Epithelial cell of umbilical artery (primary cell): ENCODE measurements around the gene PRR19. TPM values are rescaled to one million over a fixed set of nuclear protein-coding genes. Genes with fewer than 3 reads are reported as not detected.

Source experiments
- total RNA-seq: library from RNA; depleted of rRNA; stranded (reverse); fragments of >200 nt; gene quantifications from 2 replicates; pipeline ENCODE4 v1.2.3, GENCODE V29; 2014

Gene PRR19, protein sequence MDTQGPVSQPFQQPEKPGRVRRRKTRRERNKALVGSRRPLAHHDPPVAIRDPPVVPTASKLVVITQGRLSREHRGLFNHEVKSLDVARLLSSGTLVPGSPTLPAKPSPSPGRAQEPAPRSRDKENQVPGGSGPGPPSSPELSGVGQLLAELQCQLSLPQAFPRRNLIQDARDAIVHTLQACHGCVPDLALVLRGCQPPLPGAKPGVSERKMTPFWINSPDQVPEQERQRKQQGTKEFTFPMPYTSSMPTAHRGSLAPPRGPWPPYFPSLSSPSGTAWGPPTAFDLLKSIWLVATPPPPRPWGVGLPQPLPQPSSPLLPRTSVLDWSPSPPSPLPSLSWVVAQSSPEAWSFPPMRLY
- not detected in 2 replicates for total RNA-seq

DNA sequence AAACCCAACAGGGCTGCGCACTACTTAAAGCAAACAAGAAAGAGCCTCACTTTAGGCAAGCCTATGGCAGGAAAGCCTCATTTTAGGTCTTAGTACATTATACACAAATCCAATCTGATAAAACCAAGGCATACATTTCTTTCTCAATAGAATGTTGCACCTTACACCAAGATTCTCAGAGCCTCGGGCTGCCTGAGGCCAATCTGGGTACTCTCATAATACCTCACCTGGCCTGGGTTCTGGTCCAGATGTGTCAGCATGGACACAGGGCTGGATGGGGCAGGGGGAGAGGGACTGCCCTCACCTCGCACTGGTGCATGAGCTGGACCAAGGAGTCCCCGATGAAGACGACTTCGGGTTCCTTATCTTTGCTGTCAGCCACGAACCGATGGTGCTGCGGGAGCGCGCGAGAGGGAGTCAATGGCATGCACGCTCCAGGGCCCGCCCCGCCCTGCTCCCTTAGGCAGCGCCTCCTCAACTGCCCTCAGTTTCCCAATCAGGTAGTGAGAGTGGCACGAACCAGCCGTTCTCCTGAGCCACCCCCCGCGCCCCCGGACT is at the start of gene PRR19:
TSS of gene PRR19 (plus strand) at position 487 of the 558 bp plus-strand sequence. CDS start 7,453 bp downstream, outside the sequence.

DNA sequence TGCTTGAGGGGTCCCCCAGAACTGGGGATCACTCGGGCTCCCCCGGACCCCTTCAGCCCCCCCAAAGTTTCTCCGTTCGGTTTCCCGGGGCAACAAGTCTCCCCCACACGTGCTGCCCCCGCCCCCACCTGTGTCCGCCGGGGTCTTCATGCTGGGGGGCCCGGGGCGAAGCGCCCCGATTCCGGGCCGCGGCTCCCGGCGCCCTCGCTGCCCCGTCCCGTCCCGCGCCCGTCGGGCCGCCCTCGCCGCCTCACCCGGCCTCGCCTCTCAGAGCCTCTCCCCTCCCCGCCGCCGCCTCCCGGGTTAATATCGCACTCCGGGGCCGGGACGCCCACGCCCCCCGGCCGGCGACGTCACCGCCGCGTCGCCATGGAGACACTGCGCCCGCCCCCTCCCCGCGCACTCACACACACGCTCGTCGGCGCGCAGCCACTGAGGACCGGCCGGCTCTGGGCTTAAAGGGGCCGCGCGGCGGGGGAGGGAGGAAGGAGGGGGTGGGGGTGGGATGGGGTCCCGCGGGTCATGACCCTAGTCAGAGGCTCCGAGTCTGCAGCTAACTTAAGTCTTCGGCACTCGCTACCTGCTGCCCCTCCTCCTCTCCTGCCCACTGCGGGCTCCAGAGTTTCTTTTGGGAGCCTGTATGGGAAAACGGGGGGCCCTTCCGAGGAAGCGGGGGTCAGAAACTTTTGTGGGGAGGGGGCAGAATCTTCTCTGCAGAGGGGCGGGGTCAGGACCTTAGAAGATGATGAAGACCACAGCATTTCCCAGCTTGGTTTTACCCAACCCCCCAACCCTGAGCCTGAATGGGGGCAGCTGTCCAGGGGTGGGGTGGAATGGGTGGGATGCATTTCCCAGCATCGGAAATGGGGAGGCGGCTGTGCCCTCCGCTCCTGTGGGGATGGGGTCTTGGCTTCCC is 46.8 kb upstream of the PRR19 start, which contains the start of gene ERF:
TSS of gene ERF (minus strand) at position 279 of the 916 bp plus-strand sequence. CDS start at position 150, 129 bp downstream.

DNA sequence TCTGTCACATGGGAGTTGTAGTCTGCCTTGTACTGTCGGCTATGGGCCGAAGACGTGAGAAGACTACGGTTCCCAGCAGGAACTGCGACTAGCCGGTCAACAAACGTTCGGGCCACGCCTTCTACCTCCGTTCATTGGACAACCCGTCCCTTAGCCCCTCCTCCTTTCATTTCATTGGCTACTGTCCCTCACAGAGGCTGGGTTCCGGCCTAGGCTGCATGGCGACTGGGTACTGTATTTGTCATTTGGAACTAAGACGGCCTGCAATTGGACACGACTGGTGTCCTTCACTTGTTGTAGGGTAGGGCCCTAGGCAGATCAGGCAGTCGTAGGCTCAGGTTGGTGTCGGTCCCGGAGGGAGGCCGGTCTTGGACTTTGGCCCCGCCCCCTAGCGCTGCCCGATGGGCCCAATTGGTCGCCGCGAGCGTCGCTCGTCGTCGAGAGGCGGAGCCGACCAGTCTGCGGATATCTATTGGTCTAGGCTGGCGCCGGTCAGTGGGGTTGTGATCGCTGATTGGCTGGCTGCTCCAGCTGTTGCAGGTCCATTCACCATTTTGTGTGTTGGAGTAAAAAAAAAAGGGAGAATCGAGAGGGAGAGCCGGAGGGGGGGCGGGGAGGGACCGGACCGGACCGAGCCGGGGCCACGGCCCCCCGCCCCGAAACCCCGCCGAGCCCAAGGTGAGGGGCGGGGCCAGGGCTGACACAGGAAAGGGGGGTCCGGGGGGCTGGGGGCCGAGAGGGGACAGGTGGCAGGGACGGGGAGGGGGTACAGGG is 33.0 kb upstream of the PRR19 start, which contains the start of gene CIC:
TSS of gene CIC (plus strand) at position 549 of the 774 bp plus-strand sequence. CDS start 2,532 bp downstream, outside the sequence.

DNA sequence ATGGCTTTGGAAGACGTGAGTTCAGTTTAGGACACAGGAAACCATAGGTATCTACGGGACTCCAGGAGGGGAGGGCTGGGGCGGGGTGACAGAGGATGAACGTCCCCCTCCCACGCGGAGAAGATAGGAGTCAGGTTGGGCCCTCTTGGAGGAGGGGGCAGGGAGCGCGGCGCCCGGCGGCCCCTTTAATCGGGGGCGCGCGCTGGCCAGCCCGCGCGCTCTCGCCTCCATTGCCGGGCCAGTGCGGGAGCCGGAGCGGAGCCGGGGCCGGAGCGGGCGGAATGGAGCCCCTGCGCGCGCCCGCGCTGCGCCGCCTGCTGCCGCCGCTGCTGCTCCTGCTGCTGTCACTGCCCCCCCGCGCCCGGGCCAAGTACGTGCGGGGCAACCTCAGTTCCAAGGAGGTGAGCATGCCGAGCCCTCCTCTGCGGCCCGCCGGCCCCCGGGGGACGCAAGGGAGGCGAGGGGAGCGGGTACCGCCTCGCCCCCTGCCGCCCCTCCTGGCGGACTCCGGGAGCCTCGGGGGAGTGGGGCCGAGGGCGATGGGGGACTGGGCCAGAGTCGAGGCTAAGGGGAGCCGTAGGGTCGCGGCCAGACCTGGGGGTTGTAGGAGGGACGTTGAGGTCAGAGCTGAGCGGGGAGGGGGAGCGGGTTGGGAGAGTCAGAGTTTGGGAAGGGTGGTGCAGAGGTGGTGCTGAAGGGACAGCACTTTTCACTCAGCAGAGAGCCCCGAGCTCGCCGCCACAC is 11.3 kb downstream of the PRR19 start, which contains the start of gene TMEM145:
TSS of gene TMEM145 (plus strand) at position 214 of the 744 bp plus-strand sequence. CDS start at position 282, 68 bp downstream.

DNA sequence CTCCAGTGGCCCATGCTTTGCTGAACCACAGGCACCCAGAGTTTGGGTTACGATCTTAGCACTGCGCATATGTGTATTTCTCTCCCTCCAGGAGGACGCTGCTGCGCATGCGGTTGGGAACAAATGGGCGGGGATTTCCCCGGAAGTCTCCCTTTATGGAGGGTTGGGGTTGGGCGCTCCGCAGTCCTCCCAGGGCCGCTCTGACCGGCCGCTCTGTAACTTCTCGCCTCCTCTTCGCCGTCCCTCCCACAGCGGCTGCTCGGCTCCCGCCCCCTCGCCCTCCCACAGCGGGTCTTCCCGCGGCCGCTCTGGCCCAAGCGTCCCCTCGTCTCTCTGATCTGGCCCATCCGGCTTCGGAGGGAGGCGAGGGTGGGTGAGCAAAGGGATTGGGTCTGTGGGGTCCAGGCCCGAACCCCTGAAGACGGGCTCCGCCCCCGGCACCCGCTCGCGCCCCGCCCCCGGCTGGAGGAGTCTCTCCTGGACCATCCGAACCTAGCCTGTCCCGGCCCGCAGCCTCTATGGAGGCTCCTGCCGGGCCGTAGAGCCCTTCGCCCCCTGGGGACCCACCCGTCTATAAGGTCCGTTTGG is 23.5 kb downstream of the PRR19 start, which contains the start of gene MEGF8:
TSS of gene MEGF8 (plus strand) at position 328 of the 588 bp plus-strand sequence. CDS start 609 bp downstream, outside the sequence.

Other genes starting within 250 kb of the PRR19 start
- 2.3 and 4.3 TPM in 2 replicates for gene GRIK5, start 231.9 kb upstream of the PRR19 start, total RNA-seq
- gene ZNF574, start 226.0 kb upstream of the PRR19 start, total RNA-seq, result 10.9 and 11.0 TPM in 2 replicates
- under 0.01 and 0.15 TPM in 2 replicates for gene POU2F2, start 169.7 kb upstream of the PRR19 start, total RNA-seq
- gene DEDD2, start 84.5 kb upstream of the PRR19 start, total RNA-seq, result 12.7 and 24.3 TPM in 2 replicates
- gene ZNF526, start 81.8 kb upstream of the PRR19 start, total RNA-seq, result 8.8 and 10.2 TPM in 2 replicates
- 12.9 and 13.6 TPM in 2 replicates for gene GSK3A, start 59.5 kb upstream of the PRR19 start, total RNA-seq
- gene ERF, start 47.0 kb upstream of the PRR19 start, total RNA-seq, result 21.1 and 31.9 TPM in 2 replicates
- gene CIC, start 32.9 kb upstream of the PRR19 start, total RNA-seq, result 11.0 and 21.6 TPM in 2 replicates
- 36.9 and 48.1 TPM in 2 replicates for gene PAFAH1B3, start 492 bp downstream of the PRR19 start, total RNA-seq
- gene TMEM145, start 11.2 kb downstream of the PRR19 start, total RNA-seq, result not detected in 2 replicates
- gene MEGF8, start 23.5 kb downstream of the PRR19 start, total RNA-seq, result 16.3 and 17.9 TPM in 2 replicates
- gene CNFN, start 88.2 kb downstream of the PRR19 start, total RNA-seq, result not detected in 2 replicates
- 2.4 and 3.2 TPM in 2 replicates for gene LIPE, start 125.3 kb downstream of the PRR19 start, total RNA-seq
- gene CXCL17, start 140.8 kb downstream of the PRR19 start, total RNA-seq, result not detected in 2 replicates
- gene CEACAM1, start 226.3 kb downstream of the PRR19 start, total RNA-seq, result 0.32 and 0.46 TPM in 2 replicates